Endothelial cell of coronary artery (primary cell): ENCODE results near the gene TMEM222. TPM values are rescaled to one million over a fixed set of nuclear protein-coding genes. Genes with fewer than 3 reads are reported as not detected.

Source experiments
- total RNA-seq: library from RNA; depleted of rRNA; stranded (reverse); fragments of >200 nt; gene quantifications from 2 replicates; pipeline ENCODE4 v1.2.3, GENCODE V29; 2014

TMEM222 gene, protein sequence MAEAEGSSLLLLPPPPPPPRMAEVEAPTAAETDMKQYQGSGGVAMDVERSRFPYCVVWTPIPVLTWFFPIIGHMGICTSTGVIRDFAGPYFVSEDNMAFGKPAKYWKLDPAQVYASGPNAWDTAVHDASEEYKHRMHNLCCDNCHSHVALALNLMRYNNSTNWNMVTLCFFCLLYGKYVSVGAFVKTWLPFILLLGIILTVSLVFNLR
- total RNA-seq, result 22.1 and 27.0 TPM in 2 replicates

DNA sequence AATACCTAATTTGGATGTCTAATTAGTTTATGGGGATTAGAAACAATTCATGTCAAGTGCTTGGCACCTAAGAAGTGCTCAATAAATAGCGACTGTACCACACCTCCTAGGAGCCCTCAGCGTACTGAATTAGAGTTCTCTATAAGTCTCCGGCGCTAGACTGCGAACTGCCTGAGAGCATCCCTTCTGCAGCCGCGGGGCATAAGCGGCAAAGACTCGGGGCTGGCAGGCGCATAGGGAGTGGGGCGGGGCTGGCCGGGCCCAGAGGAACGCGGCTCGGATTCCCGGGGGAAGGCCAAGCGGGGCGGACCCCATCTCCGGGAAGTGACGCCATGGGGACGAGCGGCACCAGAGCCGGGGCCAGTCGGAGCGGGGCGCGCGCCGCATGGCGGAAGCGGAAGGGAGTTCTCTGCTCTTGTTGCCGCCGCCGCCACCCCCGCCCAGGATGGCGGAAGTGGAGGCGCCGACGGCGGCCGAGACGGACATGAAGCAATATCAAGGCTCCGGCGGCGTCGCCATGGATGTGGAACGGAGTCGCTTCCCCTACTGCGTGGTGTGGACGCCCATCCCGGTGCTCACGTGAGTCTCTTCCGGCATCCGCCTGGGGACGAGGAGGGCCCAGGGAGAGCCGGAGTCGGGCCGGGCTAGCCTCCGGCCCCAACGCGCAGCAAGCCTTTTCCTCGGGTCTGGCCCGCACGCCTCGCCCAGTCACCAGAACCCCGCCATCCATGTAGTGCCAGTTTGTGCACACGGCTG lies at the start of gene TMEM222:
Gene TMEM222, plus strand, starts transcription at position 351 of the 756 bp plus-strand sequence. Its CDS starts 35 bp downstream, at position 386.

DNA sequence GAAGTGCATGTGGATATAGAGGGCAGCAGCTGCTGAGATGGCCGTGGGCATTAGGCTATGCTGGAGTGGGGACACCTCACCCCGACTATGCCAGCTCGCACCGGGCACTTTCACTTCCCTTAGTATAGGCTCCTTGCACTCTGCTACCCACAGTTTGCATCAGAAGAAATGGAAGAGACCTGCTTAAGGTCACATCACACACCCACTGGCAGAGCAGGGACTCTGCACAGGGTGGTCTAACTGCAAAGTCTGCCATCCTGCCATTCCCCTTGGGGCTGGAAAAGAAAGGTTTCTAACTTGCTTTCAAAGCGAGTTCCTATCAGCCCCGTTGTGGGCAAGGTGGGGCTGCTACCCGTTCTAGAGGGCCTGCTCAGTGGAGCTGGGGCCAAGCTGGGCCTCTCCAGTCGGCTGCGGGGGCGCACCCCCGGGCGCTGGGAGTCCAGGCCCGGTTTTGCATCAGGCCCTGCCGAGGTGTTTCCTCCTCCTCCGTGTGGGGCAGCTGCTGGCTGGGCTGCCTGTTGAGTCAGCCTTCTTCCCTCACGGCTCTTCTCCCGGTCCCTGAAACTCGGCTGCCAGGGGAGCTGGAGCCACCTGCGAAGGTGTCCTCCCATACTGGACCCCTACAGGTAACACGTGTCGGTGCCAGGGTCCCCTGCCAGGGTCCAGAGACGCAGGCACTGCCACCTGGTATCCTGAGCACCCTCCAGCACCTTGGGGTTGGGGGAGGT lies 19.7 kb downstream of the TMEM222 start, which contains the start of gene SYTL1:
Gene SYTL1, plus strand, starts transcription at position 498 of the 728 bp plus-strand sequence. CDS start 3,313 bp downstream, outside the sequence.

DNA sequence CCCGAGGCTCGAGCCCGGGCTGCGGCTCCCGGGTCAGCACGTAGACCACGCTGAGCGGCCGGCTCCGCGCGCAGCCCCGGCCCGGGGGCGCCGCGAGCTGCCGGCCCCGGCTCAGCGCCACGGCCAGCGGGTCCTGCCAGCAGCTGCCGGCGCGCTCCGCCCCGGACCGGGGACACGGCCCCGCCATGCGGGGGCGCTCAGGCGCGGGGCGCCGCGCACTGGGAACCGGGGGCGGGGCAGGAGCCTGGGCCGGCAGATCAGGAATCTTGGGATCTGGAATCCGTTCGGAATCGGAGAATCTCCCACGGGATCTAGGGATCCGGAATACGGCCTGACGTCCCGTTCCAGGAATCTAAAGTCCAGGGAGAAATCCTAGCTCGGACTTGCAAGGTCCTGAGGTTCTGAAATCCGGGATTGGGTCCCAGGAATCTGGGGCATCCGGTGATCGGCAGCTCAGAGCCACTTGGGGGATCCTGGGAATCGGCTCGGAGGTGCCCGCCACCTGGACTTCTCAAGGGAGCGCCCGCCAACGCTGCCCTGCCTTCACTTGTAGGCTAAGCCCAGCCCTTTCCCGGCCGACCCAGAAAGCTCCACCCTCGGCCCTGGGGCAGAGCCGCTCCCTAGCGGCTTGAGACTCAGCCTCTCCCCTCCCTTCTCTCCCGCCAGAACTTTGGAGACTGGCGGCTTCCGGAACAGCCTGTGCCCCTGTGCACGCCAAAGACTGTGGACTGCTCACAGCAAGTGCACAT lies 44.6 kb downstream of the TMEM222 start, which contains the start of gene MAP3K6:
Gene MAP3K6, minus strand, starts transcription at position 551 of the 749 bp plus-strand sequence. Its CDS starts 364 bp downstream, at position 187.

DNA sequence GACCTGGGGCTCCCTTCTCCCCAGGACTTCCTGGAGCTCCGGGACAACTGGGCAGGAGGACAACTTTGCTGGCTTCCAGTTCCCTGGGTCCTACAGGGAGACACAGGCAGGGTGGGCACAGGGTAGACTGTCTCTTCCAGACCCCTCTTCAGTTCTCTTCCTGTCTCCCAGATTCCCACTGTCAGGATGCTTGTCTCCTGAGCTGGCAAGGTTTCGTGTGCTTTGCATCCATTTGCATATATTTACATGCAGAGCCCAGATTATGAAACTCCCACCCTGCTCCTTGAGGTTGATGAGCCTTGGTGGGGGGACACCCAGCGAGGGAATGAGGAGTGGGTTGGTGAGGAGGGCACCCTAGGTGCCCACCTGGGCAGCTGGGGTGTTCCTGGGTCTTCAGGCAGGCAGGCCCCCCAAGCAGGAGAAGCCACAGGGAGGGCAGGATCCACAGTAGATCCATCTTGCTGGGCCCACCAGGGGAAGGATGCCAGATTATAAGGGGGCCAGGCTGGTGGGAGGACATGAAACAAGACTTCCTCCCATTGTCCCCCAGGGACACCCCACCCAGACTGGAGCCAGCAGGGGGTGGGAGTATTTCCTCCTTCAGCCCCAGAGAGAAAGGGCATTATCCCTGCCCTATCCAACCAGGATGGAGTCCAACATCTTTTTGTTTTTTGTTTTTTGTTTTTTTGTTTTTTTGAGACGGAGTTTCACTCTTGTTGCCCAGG lies 52.6 kb downstream of the TMEM222 start, which contains the start of gene FCN3:
Gene FCN3, minus strand, starts transcription at position 463 of the 725 bp plus-strand sequence. Its CDS starts 6 bp downstream, at position 457.

DNA sequence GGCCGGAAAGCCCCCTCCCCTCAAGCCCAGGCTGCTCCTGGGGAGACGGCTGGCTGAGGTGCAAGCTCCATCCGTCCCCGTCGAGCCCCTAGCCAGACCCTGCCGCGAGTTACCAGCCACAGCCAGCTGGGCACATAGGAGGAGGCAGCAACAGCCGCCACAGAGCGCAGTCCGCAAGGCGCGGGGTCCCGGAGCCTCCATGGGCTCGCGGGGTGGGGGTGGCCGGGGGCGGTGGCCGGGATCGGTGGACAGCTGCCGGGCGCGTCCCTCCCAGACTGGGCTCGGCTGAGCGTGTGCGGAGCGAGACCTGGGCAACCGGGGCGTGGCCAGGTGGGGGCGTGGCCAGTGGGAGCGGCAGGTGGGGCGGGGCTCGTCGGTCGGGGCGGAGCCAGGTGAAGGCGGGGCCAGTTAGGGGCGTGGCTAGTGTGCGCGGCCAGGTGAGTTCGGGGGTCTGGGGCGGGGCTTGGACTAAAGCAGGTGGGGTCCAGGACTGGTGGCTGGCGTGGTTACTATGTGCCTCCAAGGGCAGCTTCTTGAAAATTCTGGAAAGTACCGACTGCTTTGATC lies 61.2 kb downstream of the TMEM222 start, which contains the start of gene CD164L2:
Gene CD164L2, minus strand, starts transcription at position 295 of the 567 bp plus-strand sequence. Its CDS starts 94 bp downstream, at position 201.

Other genes starting within 250 kb of the TMEM222 start
- 10.5 and 20.2 TPM in 2 replicates for gene SLC9A1, start 167.0 kb upstream of the TMEM222 start, total RNA-seq
- 15.8 and 21.2 TPM in 2 replicates for gene WDTC1, start 87.5 kb upstream of the TMEM222 start, total RNA-seq
- gene SYTL1, start 19.9 kb downstream of the TMEM222 start, total RNA-seq, result under 0.01 and 0.09 TPM in 2 replicates
- 7.8 and 11.2 TPM in 2 replicates for gene MAP3K6, start 44.8 kb downstream of the TMEM222 start, total RNA-seq
- 0.72 TPM in 1 of 2 replicates, not detected in the other for gene FCN3, start 52.7 kb downstream of the TMEM222 start, total RNA-seq
- gene CD164L2, start 61.2 kb downstream of the TMEM222 start, total RNA-seq, result not detected in 2 replicates
- 0.09 and 0.36 TPM in 2 replicates for gene GPR3, start 70.5 kb downstream of the TMEM222 start, total RNA-seq
- 24.7 and 36.5 TPM in 2 replicates for gene WASF2, start 168.0 kb downstream of the TMEM222 start, total RNA-seq